Activated CD8-positive, alpha-beta memory T cell treated with anti-CD3 and anti-CD28 coated beads for 1 hour (primary cell): ENCODE measurements around the gene EPS8.
A peak's percentile ranks its signal among the peaks of the same experiment; 100 is the strongest.

Experiments used
- DNase-seq, 2 donors: peaks; one replicate each; pipeline ENCODE4 v3.0.0-alpha.2; 2020; ENCODE audit warnings: low read depth in 1 of 2; ENCODE audit errors: extremely low read depth in 1 of 2

EPS8 gene

GRCh38 chr12:15789220-15790171, at the start of gene EPS8:
EPS8 (minus strand) TSS chr12:15789388; CDS start chr12:15682951, 106,437 bp downstream.
- peak; percentile 68 to 76 for DNase-seq

GRCh38 chr12:15837141-15837790, 48.1 kb upstream of the EPS8 start:
- DNase-seq: no peak

GRCh38 chr12:15834575-15834974, 45.4 kb upstream of the EPS8 start:
- no peak for DNase-seq

GRCh38 chr12:15831315-15831978, 42.3 kb upstream of the EPS8 start:
- DNase-seq: no peak

- DNase-seq: no peak
These were observed 41.4 kb upstream of the EPS8 start for GRCh38 chr12:15830538-15830937.

GRCh38 chr12:15829949-15830348, 40.8 kb upstream of the EPS8 start:
- no peak for DNase-seq

- no peak for DNase-seq
These were observed 40.1 kb upstream of the EPS8 start for GRCh38 chr12:15829255-15829654.

GRCh38 chr12:15827136-15827535, 37.9 kb upstream of the EPS8 start:
- no peak for DNase-seq

GRCh38 chr12:15824516-15824915, 35.3 kb upstream of the EPS8 start:
- DNase-seq: no peak

GRCh38 chr12:15823360-15824128, 34.4 kb upstream of the EPS8 start:
- no peak for DNase-seq

GRCh38 chr12:15819644-15820437, 30.7 kb upstream of the EPS8 start:
- no peak for DNase-seq

GRCh38 chr12:15818418-15818817, 29.2 kb upstream of the EPS8 start:
- DNase-seq: no peak

GRCh38 chr12:15815730-15816129, 26.5 kb upstream of the EPS8 start:
- DNase-seq: no peak

- DNase-seq: no peak
These were observed 22.3 kb upstream of the EPS8 start for GRCh38 chr12:15811214-15812127.

GRCh38 chr12:15808652-15809051, 19.5 kb upstream of the EPS8 start:
- DNase-seq: no peak

GRCh38 chr12:15808250-15808649, 19.1 kb upstream of the EPS8 start:
- no peak for DNase-seq

- DNase-seq: no peak
These were observed 17.6 kb upstream of the EPS8 start for GRCh38 chr12:15806826-15807225.

GRCh38 chr12:15801770-15802744, 12.9 kb upstream of the EPS8 start:
- DNase-seq: no peak
